ENCODE data around the gene CDK17. TPM values are rescaled to one million over a fixed set of nuclear protein-coding genes. Genes with fewer than 3 reads are reported as not detected.

CDK17 gene
- total RNA-seq, 1 experiment from 2014 or later: 21.4 TPM

DNA sequence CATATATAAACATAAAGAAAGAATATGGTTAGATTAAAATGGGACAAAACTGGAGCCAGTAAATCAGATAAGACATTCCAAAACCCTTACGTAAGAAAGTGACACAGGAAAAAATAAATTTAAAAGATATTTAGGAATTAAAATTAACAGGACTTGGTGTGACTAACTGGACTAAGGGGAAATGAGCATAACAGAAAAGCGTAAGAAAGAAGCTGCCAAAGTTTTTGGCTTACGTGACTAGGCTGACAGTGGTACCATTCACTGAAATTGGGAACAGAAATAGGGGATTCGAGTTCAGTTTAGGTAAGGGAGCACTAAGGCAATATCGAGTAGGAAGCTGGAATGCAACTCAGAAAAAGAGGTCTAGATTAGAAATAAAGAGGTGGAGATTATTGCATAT lies 7.8 kb downstream of the CDK17 start:
- Histone ChIP-seq H3K36me3 (ENCODE audit: control insufficient read depth in 1 of 2, insufficient read depth in 2 of 2, low read length in 2 of 2) (no peaks in the 10 kb centered on the region), H2AFZ (ENCODE audit: low read depth, low read length, poor library complexity, severe bottlenecking) (no peak overlapping the region), H3K9me3 (ENCODE audit: control insufficient read depth in 1 of 2, insufficient read depth in 1 of 2, low read depth in 1 of 2, low read length in 2 of 2) (no peaks in the 10 kb centered on the region), H3K4me3 (replicated peaks in 1 of 2; ENCODE audit: low read depth in 1 of 2, low read length in 2 of 2) (no peak overlapping the region), H3K9me2 (ENCODE audit: insufficient read depth) (no peaks in the 10 kb centered on the region), H3K4me1 (ENCODE audit: control insufficient read depth in 1 of 2, insufficient read depth in 2 of 2, low read length in 2 of 2) (no peaks in the 10 kb centered on the region), H3K79me2 (ENCODE audit: insufficient read depth, low read length) (peaks cover 89% of the 10 kb centered on the region), H3K27ac (ENCODE audit: low read depth, low read length) (no peak overlapping the region), H3K9ac (ENCODE audit: low read length) (no peak overlapping the region), H3K4me2 (ENCODE audit: low read length) (no peak overlapping the region), H3K27me3 (ENCODE audit: insufficient read depth, low read length) (no peaks in the 10 kb centered on the region), H4K20me1 (ENCODE audit: insufficient read depth) (peaks cover 2% of the 10 kb centered on the region; the same call in 1 of the 2 replicates)
- DNase-seq (ENCODE audit: low read depth, low spot score) (no peak), ATAC-seq (no peak)
- intact Hi-C loops (cut with micrococcal nuclease): no loop called here
- POLR2A ChIA-PET: no interaction called here
- no TSS peak for BruUV-seq (replicated peaks)
- RAD21 ChIA-PET (ENCODE audit: low non-redundant PET in 1 of 2, low total read pairs in 2 of 2, uncharacterized antibody in 2 of 2, unreplicated experiment in 2 of 2): no interaction called here
- TF ChIP-seq SRF (IDR thresholded peaks at IDR 0.05; ENCODE audit: low read depth): no peak
- no peak for TF ChIP-seq POLR2AphosphoS5 (IDR thresholded peaks at IDR 0.05; ENCODE audit: low read depth, low read length)
- no peak for TF ChIP-seq CEBPB (IDR thresholded peaks at IDR 0.05; ENCODE audit: low read depth)
- no peak for TF ChIP-seq ZNF274 (IDR thresholded peaks at IDR 0.05; ENCODE audit: low read depth, low read length)
- no peak for TF ChIP-seq ZFX (IDR thresholded peaks at IDR 0.05)
- no peak for TF ChIP-seq REST (IDR thresholded peaks at IDR 0.05; ENCODE audit: low read depth)
- no peak for TF ChIP-seq YY1 (IDR thresholded peaks at IDR 0.05; ENCODE audit: extremely low read depth, insufficient replicate concordance, low read depth, low read length)
- TF ChIP-seq CTCF (IDR thresholded peaks at IDR 0.05 in 2 of 3, conservative IDR thresholded peaks at IDR 0.05 in 1 of 3; ENCODE audit: borderline replicate concordance in 1 of 3, insufficient read depth in 1 of 3, low read depth in 2 of 3, low read length in 2 of 3): no peak
- TF ChIP-seq, protein P1, sequence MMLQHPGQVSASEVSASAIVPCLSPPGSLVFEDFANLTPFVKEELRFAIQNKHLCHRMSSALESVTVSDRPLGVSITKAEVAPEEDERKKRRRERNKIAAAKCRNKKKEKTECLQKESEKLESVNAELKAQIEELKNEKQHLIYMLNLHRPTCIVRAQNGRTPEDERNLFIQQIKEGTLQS (IDR thresholded peaks at IDR 0.05): no peak
- TF ChIP-seq EGR1 (IDR thresholded peaks at IDR 0.05; ENCODE audit: low read depth): no peak
- TF ChIP-seq TCF7L2 (IDR thresholded peaks at IDR 0.05; ENCODE audit: borderline replicate concordance, extremely low read depth, insufficient read depth, insufficient read length): no peak
- TF ChIP-seq CBX3 (IDR thresholded peaks at IDR 0.05; ENCODE audit: low read depth): no peak
- TF ChIP-seq JUND (IDR thresholded peaks at IDR 0.05): no peak
- no peak for TF ChIP-seq ZBTB33 (IDR thresholded peaks at IDR 0.05; ENCODE audit: extremely low read depth, insufficient replicate concordance, low read length)
- no peak for TF ChIP-seq SP1 (IDR thresholded peaks at IDR 0.05; ENCODE audit: low read depth)
- TF ChIP-seq ELF1 (IDR thresholded peaks at IDR 0.05; ENCODE audit: borderline replicate concordance, low read depth): no peak
- no peak for TF ChIP-seq MAX (IDR thresholded peaks at IDR 0.05)
- no peak for TF ChIP-seq EZH2 (IDR thresholded peaks at IDR 0.05)
- no peak for TF ChIP-seq FOSL1 (IDR thresholded peaks at IDR 0.05; ENCODE audit: low read depth)
- CTCF ChIA-PET: no interaction called here

All from HCT116 (cell line).